ENCODE data around the gene ATP1B3.

ATP1B3 gene

DNA sequence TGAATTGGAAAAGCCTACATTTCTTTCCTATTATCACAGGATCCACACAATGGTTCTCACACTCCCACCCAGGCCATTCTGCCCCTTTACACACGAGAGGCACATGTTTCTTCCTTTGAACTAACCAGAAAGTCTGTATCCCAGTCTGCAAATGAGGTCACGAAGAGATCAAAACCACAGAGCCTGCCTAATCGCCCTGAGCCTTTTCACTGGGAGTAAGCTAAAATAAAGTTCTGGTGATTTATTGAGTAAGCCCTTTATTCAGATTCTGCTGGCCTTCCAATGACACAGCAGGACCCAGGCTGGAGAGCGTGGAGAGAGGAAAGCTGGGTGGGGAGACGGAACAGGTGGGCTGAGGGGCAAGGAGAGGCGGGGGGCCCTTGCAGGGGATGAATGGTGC, 78.7 kb downstream of the ATP1B3 start (continued):
- TF ChIP-seq ZNF132 (tag by site-specific recombination; IDR thresholded peaks at IDR 0.05; ENCODE audit: borderline replicate concordance) (no peak), ZNF423 (tag by site-specific recombination; IDR thresholded peaks at IDR 0.05) (no peak), ZSCAN30 (tag by site-specific recombination; IDR thresholded peaks at IDR 0.05) (no peak), KLF1 (tag by site-specific recombination; IDR thresholded peaks at IDR 0.05) (no peak), ZNF48 (tag by site-specific recombination; IDR thresholded peaks at IDR 0.05) (no peak), GFI1B (tag by site-specific recombination; IDR thresholded peaks at IDR 0.05) (no peak), ZNF121 (tag by site-specific recombination; IDR thresholded peaks at IDR 0.05) (no peak), ZNF610 (tag by site-specific recombination; IDR thresholded peaks at IDR 0.05; ENCODE audit: borderline replicate concordance) (no peak), YY1 (tag by site-specific recombination; IDR thresholded peaks at IDR 0.05) (no peak), ZNF112 (tag by site-specific recombination; IDR thresholded peaks at IDR 0.05) (no peak), ZBTB8A (tag by site-specific recombination; IDR thresholded peaks at IDR 0.05) (peak; percentile 36; the same call in 1 of the 2 replicates), SP3 (tag by site-specific recombination; IDR thresholded peaks at IDR 0.05) (no peak)

DNA sequence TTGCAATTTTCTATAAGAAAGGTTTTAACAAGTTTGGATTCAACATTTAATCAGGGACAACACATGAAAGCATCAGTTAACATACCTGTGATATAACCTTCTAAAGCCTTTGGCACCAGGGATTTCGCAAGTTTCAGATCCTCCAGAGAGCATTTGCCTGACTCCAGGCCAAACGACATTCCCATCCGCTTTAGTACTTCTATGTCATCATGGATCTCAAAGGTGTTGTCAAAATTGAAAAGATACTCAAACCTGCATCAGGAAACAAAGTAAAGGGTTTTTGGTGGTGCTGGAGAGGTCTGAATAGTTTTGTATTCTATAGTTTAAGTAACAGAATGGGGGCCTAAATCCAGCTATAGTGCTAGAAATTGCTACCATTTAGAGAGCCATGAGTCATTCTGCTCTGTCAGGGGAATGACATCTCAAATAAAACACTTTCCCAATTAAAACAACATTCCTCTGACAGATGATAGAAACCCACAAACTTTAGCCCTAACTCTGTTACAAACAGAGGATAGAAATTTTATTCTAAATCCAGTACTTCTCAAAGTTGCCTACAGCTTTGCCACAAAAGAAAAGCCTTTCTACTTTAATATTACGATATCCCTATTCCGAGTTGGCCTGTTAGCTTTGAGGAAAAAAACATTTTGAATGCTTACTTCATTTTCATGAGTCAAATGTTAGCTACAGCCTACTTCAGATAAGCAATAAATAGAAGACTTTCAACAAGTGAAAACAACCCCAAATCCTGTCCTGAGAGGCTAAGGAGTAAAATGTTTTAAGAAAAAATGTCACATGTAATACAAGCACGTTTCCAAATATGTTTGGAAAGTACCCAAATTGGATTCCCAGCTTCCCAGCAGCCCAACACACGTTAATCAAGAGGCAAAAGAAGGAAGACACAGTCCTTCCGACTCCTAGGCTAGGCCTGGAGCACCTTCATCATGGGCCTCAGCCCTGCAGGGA, 83.4 kb downstream of the ATP1B3 start:
- no peak overlapping the region for H3K4me3 ChIP-seq (ENCODE audit: low read depth, low read length)
- H3K27ac ChIP-seq (ENCODE audit: extremely low read depth, low read depth, low read length): no peak overlapping the region
- H3K4me1 ChIP-seq (ENCODE audit: control insufficient read depth, insufficient read depth, low read length): peaks cover 3% of the 10 kb centered on the region; the same call in 1 of the 2 replicates
- POLR2A ChIA-PET: interaction anchor here (1.1 kb wide), 1 partner anchor 9 kb away, joined by 3 read pairs; no protein-coding TSS in a partner anchor
- no peaks in the 10 kb centered on the region for H3K9me3 ChIP-seq (ENCODE audit: control insufficient read depth, insufficient read depth, low read depth, low read length)
- H3K36me3 ChIP-seq (ENCODE audit: control insufficient read depth in 2 of 2, insufficient read depth in 1 of 2, low read length in 2 of 2): peaks cover 0 to 34% of the 10 kb centered on the region in 2 experiments; a peak in 2 of 3 replicates
- TF ChIP-seq, protein P1, sequence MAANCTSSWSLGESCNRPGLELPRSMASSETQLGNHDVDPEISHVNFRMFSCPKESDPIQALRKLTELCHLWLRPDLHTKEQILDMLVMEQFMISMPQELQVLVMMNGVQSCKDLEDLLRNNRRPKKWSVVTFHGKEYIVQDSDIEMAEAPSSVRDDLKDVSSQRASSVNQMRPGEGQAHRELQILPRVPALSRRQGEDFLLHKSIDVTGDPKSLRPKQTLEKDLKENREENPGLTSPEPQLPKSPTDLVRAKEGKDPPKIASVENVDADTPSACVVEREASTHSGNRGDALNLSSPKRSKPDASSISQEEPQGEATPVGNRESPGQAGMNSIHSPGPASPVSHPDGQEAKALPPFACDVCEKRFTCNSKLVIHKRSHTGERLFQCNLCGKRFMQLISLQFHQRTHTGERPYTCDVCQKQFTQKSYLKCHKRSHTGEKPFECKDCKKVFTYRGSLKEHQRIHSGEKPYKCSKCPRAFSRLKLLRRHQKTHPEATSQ (tag by site-specific recombination; IDR thresholded peaks at IDR 0.05): no peak
- 0 out of 2 replicates have a peak, but pooled peaks have one; percentile 13 for TF ChIP-seq ZNF629 (tag by site-specific recombination; IDR thresholded peaks at IDR 0.05)
- TF ChIP-seq ZNF423 (tag by site-specific recombination; IDR thresholded peaks at IDR 0.05): no peak
- peak; percentile 35; the same call in 1 of the 2 replicates for TF ChIP-seq SCRT2 (tag by site-specific recombination; IDR thresholded peaks at IDR 0.05)
- TF ChIP-seq, protein P2, sequence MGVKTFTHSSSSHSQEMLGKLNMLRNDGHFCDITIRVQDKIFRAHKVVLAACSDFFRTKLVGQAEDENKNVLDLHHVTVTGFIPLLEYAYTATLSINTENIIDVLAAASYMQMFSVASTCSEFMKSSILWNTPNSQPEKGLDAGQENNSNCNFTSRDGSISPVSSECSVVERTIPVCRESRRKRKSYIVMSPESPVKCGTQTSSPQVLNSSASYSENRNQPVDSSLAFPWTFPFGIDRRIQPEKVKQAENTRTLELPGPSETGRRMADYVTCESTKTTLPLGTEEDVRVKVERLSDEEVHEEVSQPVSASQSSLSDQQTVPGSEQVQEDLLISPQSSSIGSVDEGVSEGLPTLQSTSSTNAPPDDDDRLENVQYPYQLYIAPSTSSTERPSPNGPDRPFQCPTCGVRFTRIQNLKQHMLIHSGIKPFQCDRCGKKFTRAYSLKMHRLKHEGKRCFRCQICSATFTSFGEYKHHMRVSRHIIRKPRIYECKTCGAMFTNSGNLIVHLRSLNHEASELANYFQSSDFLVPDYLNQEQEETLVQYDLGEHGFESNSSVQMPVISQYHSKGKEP (tag by site-specific recombination; IDR thresholded peaks at IDR 0.05): no peak
- TF ChIP-seq ZNF112 (tag by site-specific recombination; IDR thresholded peaks at IDR 0.05): no peak
- TF ChIP-seq KLF1 (tag by site-specific recombination; IDR thresholded peaks at IDR 0.05): no peak
- TF ChIP-seq WT1 (tag by site-specific recombination; IDR thresholded peaks at IDR 0.05): no peak
- no peak for TF ChIP-seq ZNF830 (tag by site-specific recombination; IDR thresholded peaks at IDR 0.05; ENCODE audit: low read depth)
- no peak for TF ChIP-seq ZNF37A (tag by site-specific recombination; IDR thresholded peaks at IDR 0.05)
- TF ChIP-seq, protein P3, sequence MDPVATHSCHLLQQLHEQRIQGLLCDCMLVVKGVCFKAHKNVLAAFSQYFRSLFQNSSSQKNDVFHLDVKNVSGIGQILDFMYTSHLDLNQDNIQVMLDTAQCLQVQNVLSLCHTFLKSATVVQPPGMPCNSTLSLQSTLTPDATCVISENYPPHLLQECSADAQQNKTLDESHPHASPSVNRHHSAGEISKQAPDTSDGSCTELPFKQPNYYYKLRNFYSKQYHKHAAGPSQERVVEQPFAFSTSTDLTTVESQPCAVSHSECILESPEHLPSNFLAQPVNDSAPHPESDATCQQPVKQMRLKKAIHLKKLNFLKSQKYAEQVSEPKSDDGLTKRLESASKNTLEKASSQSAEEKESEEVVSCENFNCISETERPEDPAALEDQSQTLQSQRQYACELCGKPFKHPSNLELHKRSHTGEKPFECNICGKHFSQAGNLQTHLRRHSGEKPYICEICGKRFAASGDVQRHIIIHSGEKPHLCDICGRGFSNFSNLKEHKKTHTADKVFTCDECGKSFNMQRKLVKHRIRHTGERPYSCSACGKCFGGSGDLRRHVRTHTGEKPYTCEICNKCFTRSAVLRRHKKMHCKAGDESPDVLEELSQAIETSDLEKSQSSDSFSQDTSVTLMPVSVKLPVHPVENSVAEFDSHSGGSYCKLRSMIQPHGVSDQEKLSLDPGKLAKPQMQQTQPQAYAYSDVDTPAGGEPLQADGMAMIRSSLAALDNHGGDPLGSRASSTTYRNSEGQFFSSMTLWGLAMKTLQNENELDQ (tag by site-specific recombination; IDR thresholded peaks at IDR 0.05; ENCODE audit: low read depth): no peak
- TF ChIP-seq ZNF148 (tag by site-specific recombination; IDR thresholded peaks at IDR 0.05; ENCODE audit: borderline replicate concordance): no peak
- CTCF ChIA-PET: interaction anchor here (0.6 to 1.6 kb wide), 2 partner anchors 166 to 167 kb away, joined by 3 read pairs; no protein-coding TSS in a partner anchor
